D721Med (cell line): Measurements from ENCODE around the gene MRPL46.
A peak's percentile ranks its signal among the peaks of the same experiment; 100 is the strongest.

ENCODE experiments used
- DNase-seq: peaks from one replicate; pipeline ENCODE4 v3.0.0; 2011; ENCODE audit warnings: low spot score; ENCODE audit not compliant: insufficient read length
- FAIRE-seq: peaks from 2 replicates; lab custom pipeline; 2011; peaks lifted over from hg19 to GRCh38; lab: Jason Lieb, UNC
- TF ChIP-seq, protein P1 (sequence below): IDR thresholded peaks from 2 replicates; pipeline ENCODE4 v1.5.1; 2012; ENCODE audit warnings: mild to moderate bottlenecking, control low read depth; ENCODE audit not compliant: insufficient read depth; ENCODE audit errors: missing control alignments

Gene MRPL46

GRCh38 chr15:88454867-88455810, 12.0 kb downstream of the MRPL46 start:
- peak; percentile 47 for DNase-seq
- TF ChIP-seq, protein P1, sequence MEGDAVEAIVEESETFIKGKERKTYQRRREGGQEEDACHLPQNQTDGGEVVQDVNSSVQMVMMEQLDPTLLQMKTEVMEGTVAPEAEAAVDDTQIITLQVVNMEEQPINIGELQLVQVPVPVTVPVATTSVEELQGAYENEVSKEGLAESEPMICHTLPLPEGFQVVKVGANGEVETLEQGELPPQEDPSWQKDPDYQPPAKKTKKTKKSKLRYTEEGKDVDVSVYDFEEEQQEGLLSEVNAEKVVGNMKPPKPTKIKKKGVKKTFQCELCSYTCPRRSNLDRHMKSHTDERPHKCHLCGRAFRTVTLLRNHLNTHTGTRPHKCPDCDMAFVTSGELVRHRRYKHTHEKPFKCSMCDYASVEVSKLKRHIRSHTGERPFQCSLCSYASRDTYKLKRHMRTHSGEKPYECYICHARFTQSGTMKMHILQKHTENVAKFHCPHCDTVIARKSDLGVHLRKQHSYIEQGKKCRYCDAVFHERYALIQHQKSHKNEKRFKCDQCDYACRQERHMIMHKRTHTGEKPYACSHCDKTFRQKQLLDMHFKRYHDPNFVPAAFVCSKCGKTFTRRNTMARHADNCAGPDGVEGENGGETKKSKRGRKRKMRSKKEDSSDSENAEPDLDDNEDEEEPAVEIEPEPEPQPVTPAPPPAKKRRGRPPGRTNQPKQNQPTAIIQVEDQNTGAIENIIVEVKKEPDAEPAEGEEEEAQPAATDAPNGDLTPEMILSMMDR: peak; percentile 79
- FAIRE-seq: no peak

DNA sequence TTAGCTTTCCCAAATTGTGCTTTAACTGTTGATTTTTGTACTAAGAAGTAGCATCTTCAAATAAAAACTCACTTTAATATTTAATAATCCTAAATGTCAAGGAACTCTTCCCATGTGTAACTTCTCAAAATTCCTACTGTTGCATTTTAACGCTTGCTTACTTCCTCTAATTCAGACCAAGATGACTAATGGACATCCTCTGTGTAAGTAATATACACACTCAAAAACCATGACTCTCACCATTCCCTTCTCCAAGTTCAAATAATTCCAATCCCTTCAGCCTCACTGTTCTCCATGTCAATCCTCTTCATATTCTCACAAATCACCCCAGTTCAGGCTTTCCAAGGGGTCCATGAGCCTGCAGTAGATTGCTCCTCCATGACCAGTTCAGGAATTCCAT, 13.0 kb downstream of the MRPL46 start:
- no peak for FAIRE-seq
- TF ChIP-seq, protein P1: no peak
- no peak for DNase-seq

DNA sequence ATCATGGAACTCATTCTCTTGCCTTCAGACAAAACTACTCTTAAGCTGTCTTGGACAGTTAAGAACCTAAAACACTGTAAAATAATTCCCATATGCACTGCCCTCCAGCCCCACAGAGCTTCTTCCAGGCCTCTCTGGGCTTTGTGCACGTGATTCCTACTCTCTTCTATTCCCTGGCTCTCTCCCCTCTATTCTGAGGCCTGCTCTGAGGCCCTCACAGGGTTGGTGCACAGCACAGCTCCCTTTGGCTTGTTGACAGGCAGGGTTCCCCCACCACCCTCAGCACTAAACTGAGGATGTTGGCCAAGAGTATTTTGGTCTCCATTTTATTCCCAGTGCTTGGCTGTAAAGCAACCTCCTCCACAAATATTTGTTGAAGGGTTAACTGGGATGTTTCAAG, 13.5 kb downstream of the MRPL46 start:
- DNase-seq (no peak), FAIRE-seq (no peak)
- TF ChIP-seq, protein P1: no peak

DNA sequence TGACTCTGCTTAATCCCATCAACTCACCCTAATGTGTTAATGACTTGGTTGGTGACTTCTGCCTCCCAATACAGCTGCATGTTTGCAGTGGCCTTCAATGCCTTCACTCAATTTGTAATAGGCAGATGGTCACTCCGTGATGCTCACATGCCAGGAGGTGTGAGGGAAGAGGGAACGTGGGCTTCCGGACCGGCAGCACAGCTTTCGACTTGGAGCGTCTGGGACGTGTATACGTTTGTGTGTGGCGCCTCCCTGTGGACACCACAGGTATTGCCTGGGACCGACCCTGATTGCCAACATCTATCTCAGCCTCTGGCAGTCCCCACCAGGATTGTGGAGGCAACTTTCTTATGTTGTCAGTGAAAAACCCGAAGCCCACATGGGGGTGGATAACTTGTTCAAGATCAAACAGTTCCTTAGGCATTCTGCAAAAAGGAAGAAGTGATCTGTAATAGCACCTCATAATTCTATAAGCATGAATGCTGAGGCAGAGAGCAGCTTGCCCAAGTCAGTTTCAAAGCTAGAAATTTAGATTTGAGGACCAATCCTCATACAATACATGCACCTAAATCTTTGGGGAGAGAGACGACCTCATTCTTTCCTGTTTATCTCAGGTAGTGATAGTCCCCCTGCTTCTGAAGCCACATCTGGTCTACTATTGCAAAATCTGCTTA, 16.9 kb downstream of the MRPL46 start:
- peak; percentile 21 for FAIRE-seq
- TF ChIP-seq, protein P1: peak; percentile 90
- peak; percentile 47 for DNase-seq

GRCh38 chr15:88449581-88449980, 17.6 kb downstream of the MRPL46 start:
- no peak for FAIRE-seq
- DNase-seq: no peak
- TF ChIP-seq, protein P1: no peak

- TF ChIP-seq, protein P1: no peak
- DNase-seq (peak; percentile 62), FAIRE-seq (peak; percentile 90)
These were observed 18.2 kb downstream of the MRPL46 start for GRCh38 chr15:88448991-88449461.
